Ovary (tissue), 9 donors: ENCODE measurements around the gene CDC42BPA. TPM values are rescaled to one million over a fixed set of nuclear protein-coding genes. Genes with fewer than 3 reads are reported as not detected.

Experiments used
- DNase-seq, 5 donors: peaks; one replicate each; pipeline ENCODE4 v3.0.0-alpha.2; 2019 to 2020
- H3K27ac ChIP-seq, 2 donors: fragments of 200-600 bp; one replicate each; pipeline versions ENCODE4 v1.5.1 to v1.8.0; 2019 to 2022
- H3K27me3 ChIP-seq: fragments of 200-600 bp; one replicate; pipeline ENCODE4 v1.8.0; 2022
- H3K36me3 ChIP-seq: fragments of 200-600 bp; sonication (generic); one replicate; pipeline ENCODE4 v1.5.1; 2019
- H3K4me1 ChIP-seq: one replicate; pipeline ENCODE4 v1.8.1; 2013; ENCODE audit warnings: mild to moderate bottlenecking, moderate library complexity; ENCODE audit not compliant: insufficient read depth
- H3K4me3 ChIP-seq: fragments of 200-600 bp; sonication (generic); one replicate; pipeline ENCODE4 v1.5.1; 2017
- H3K9me3 ChIP-seq, 2 donors: fragments of 200-600 bp in 1 of 2; sonication (generic) in 1 of 2; one replicate each; pipeline versions ENCODE4 v1.5.1 to v1.8.1; 2013 to 2019; ENCODE audit warnings: mild to moderate bottlenecking in 1 of 2, moderate library complexity in 1 of 2
- CTCF ChIP-seq, 3 donors: fragments of 450-650 bp in 2 of 3; fragments of 200-600 bp in 1 of 3; IDR thresholded peaks; one replicate each; pipeline versions ENCODE4 v1.5.1 to v1.8.0; 2016 to 2022; ENCODE audit warnings: antibody characterized with exemption in 3 of 3, mild to moderate bottlenecking in 1 of 3
- EP300 ChIP-seq: sonication (generic); formaldehyde crosslinking; IDR thresholded peaks from one replicate; pipeline ENCODE4 v1.6.1; 2017; ENCODE audit warnings: antibody characterized with exemption
- POLR2A ChIP-seq: fragments of 450-650 bp; IDR thresholded peaks from one replicate; pipeline ENCODE4 v1.6.1; 2017; ENCODE audit warnings: antibody characterized with exemption, mild to moderate bottlenecking, moderate library complexity
- WGBS, 3 donors: extraction: QIAGEN DNeasy Blood & Tissue Kit in 1 of 3; methylation state at CpG; one replicate each; pipeline versions ENCODE4 v1.1.5 to v1.1.7; 2013 to 2017; 5-methylcytosine and 5-hydroxymethylcytosine counted together
- intact Hi-C, 4 donors: fragments of 100-400 bp; cut with DNase I; formaldehyde crosslinking; loops; one replicate each; pipeline versions ENCODE4 v1.11.0 to v1.15.1; 2022 to 2023
- polyA plus RNA-seq, 2 donors: library from polyadenylated mRNA; stranded (reverse); fragments of 200-250 nt in 1 of 2; fragments of 350-450 nt in 1 of 2; fragmentation: Illumina TruSeq in 1 of 2; extraction: RNeasy Lipid Tissue Mini Kit (QIAGEN cat#74804) in 1 of 2; gene quantifications; one replicate each; pipeline ENCODE4 v1.2.3, GENCODE V29; 2013 to 2014
- total RNA-seq, 7 donors: library from RNA; depleted of rRNA in 2 of 7; stranded (reverse); fragments of >200 nt in 2 of 7; fragmentation: NEBNext Ultra II Directional in 3 of 7; extraction: Animal tissue kit (Norgen Biotek cat#: 25700) in 3 of 7; gene quantifications; one replicate each; pipeline versions ENCODE4 v1.1.0 to v1.2.4, GENCODE V29; 2016 to 2023
- donor health status: DM: no; HTN: no; CAD: no; lungs with moderate emphysema.
- donor health status: DM: no; HTN: no; CAD: no.
- donor health status: Bipolar disorder and iron deficiency.
- donor health status: DM: yes; HTN: yes; CAD: no.
- donor health status: DM: no; HTN: no; CAD: no.
- donor health status: DM: yes; HTN: yes; CAD: no.

Gene CDC42BPA
- total and polyA plus RNA-seq, 9 donors, result 11.1 to 56.2 (median 40.2) TPM

- Histone ChIP-seq H3K27me3 (no peaks in the 10 kb centered on the region), H3K27ac (no peak overlapping the region), H3K4me3 (no peak overlapping the region), H3K36me3 (no peaks in the 10 kb centered on the region), H3K4me1 (no peaks in the 10 kb centered on the region), H3K9me3 (no peaks in the 10 kb centered on the region)
- 93 to 97% (median 94%) methylated on average over 1 of the region's 1 CpG for WGBS, 3 donors
- intact Hi-C loops, result no loop called here
- TF ChIP-seq POLR2A (no peak), EP300 (no peak), CTCF (IDR thresholded peaks at IDR 0.05) (no peak)
- DNase-seq, result no peak
Observed at GRCh38 chr1:227066999-227067398, 251.3 kb downstream of the CDC42BPA start.

- DNase-seq, result no peak
- no peaks in the 10 kb centered on the region for H3K27me3 ChIP-seq
- intact Hi-C loops, result no loop called here
- H3K4me1 ChIP-seq, result no peaks in the 10 kb centered on the region
- H3K27ac ChIP-seq, result no peak overlapping the region
- H3K9me3 ChIP-seq, result no peaks in the 10 kb centered on the region
- 51 to 86% (median 69%) methylated on average over 2 of the region's 2 CpGs for WGBS, 3 donors
- TF ChIP-seq EP300, result no peak
- TF ChIP-seq CTCF (IDR thresholded peaks at IDR 0.05), result no peak
- TF ChIP-seq POLR2A, result no peak
- H3K36me3 ChIP-seq, result no peaks in the 10 kb centered on the region
- no peak overlapping the region for H3K4me3 ChIP-seq
Observed at GRCh38 chr1:227065311-227065710, 253.0 kb downstream of the CDC42BPA start.

GRCh38 chr1:227062306-227062705 lies 256.0 kb downstream of the CDC42BPA start:
- Histone ChIP-seq H3K4me1 (no peaks in the 10 kb centered on the region), H3K4me3 (no peak overlapping the region), H3K9me3 (no peaks in the 10 kb centered on the region), H3K27me3 (no peaks in the 10 kb centered on the region), H3K27ac (no peak overlapping the region), H3K36me3 (no peaks in the 10 kb centered on the region)
- 89 to 92% (median 91%) methylated on average over 2 of the region's 2 CpGs for WGBS, 3 donors
- no peak for DNase-seq
- no peak for TF ChIP-seq EP300
- TF ChIP-seq CTCF (IDR thresholded peaks at IDR 0.05), result no peak
- no peak for TF ChIP-seq POLR2A
- intact Hi-C loops, result no loop called here

GRCh38 chr1:227059076-227059475 lies 259.2 kb downstream of the CDC42BPA start:
- WGBS, 3 donors, result 77 to 82% (median 82%) methylated on average over 4 of the region's 4 CpGs
- Histone ChIP-seq H3K36me3 (no peaks in the 10 kb centered on the region), H3K27me3 (no peaks in the 10 kb centered on the region), H3K4me1 (no peaks in the 10 kb centered on the region), H3K9me3 (no peaks in the 10 kb centered on the region), H3K27ac (no peak overlapping the region), H3K4me3 (no peak overlapping the region)
- TF ChIP-seq POLR2A (no peak), EP300 (no peak), CTCF (IDR thresholded peaks at IDR 0.05) (no peak)
- no peak for DNase-seq
- intact Hi-C loops, result no loop called here
